Calu3 (cell line): Measurements from ENCODE around the gene A2ML1. TPM values are rescaled to one million over a fixed set of nuclear protein-coding genes. Genes with fewer than 3 reads are reported as not detected.
"Not testable (repeated sequence)": the region's sequence is repeated elsewhere in the genome, so short reads cannot be mapped to it uniquely, and the experiment has no call there.

ENCODE experiments used
- BruUV-seq: library from RNA; stranded (reverse); fragments of 400-500 nt; replicated peaks from 2 replicates; lab custom pipeline; 2021; lab: Mats Ljungman, UMichigan
- CTCF ChIA-PET: fragments of 300-600 bp; sonication (Branson Sonifier 250); formaldehyde crosslinking; loops from one replicate; lab custom pipeline; 2022; ENCODE audit warnings: antibody characterized with exemption; lab: Charles Lee
- DNase-seq: peaks from one replicate; pipeline ENCODE4 v3.0.0; 2022
- H3K27ac Mint-ChIP-seq: one replicate; pipeline ENCODE4 v1.8.0; 2022; ENCODE audit warnings: mixed read lengths; ENCODE audit not compliant: unreplicated experiment
- H3K27me3 Mint-ChIP-seq: one replicate; pipeline ENCODE4 v1.8.0; 2022; ENCODE audit warnings: mixed read lengths; ENCODE audit not compliant: unreplicated experiment
- H3K36me3 Mint-ChIP-seq: one replicate; pipeline ENCODE4 v1.8.0; 2022; ENCODE audit warnings: mild to moderate bottlenecking, moderate library complexity, mixed read lengths; ENCODE audit not compliant: insufficient read depth, unreplicated experiment
- H3K4me1 Mint-ChIP-seq: one replicate; pipeline ENCODE4 v1.8.0; 2022; ENCODE audit warnings: mild to moderate bottlenecking, low read depth, mixed read lengths; ENCODE audit not compliant: unreplicated experiment
- H3K4me3 Mint-ChIP-seq: one replicate; pipeline ENCODE4 v1.8.0; 2022; ENCODE audit warnings: mild to moderate bottlenecking, low read depth, moderate library complexity, mixed read lengths; ENCODE audit not compliant: unreplicated experiment
- H3K9me3 Mint-ChIP-seq: one replicate; pipeline ENCODE4 v1.8.0; 2022; ENCODE audit warnings: low read depth, mixed read lengths; ENCODE audit not compliant: unreplicated experiment
- intact Hi-C: fragments of 100-400 bp; cut with micrococcal nuclease; formaldehyde crosslinking; loops from one replicate; pipeline ENCODE4 v1.10.0; 2022; ENCODE audit not compliant: unreplicated experiment
- total RNA-seq: library from RNA; stranded (reverse); gene quantifications from 2 replicates; pipeline ENCODE4 v1.2.3, GENCODE V29; 2022
- TF ChIP-seq, protein P1 (sequence below): fragments of 200-600 bp; IDR thresholded peaks from one replicate; pipeline ENCODE4 v1.8.0; 2022; ENCODE audit warnings: antibody characterized with exemption; ENCODE audit not compliant: unreplicated experiment

A2ML1 gene
- total RNA-seq, 1 experiment from 2014 or later: 0.42 TPM

DNA sequence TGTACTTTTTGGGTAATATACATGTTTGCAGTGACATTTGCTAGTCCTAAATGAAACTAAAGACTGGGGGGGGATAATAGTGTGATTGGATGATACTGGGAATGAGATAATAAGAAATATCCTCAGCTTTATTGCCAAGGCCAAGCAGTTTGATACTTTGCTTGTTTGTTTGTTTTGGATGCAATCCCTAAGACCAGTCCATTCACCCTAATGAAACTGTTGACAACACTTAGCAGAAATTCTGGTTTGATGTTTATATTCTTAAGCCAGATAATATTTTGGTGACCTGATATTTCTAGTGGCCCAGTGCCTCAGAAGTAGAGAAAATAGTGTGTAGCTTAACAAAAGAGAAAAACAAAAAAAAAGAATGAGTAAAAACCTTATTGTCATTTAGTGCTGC is 93.7 kb downstream of the A2ML1 start:
- intact Hi-C loops: no loop called here
- peaks cover 12% of the 10 kb centered on the region for H3K36me3 Mint-ChIP-seq
- peaks cover 18% of the 10 kb centered on the region for H3K4me1 Mint-ChIP-seq
- no TSS peak for BruUV-seq
- CTCF ChIA-PET: no interaction called here
- H3K4me3 Mint-ChIP-seq: no peak overlapping the region
- H3K27me3 Mint-ChIP-seq: no peaks in the 10 kb centered on the region
- DNase-seq: no peak
- H3K9me3 Mint-ChIP-seq: no peaks in the 10 kb centered on the region
- no peak overlapping the region for H3K27ac Mint-ChIP-seq
- TF ChIP-seq, protein P1, sequence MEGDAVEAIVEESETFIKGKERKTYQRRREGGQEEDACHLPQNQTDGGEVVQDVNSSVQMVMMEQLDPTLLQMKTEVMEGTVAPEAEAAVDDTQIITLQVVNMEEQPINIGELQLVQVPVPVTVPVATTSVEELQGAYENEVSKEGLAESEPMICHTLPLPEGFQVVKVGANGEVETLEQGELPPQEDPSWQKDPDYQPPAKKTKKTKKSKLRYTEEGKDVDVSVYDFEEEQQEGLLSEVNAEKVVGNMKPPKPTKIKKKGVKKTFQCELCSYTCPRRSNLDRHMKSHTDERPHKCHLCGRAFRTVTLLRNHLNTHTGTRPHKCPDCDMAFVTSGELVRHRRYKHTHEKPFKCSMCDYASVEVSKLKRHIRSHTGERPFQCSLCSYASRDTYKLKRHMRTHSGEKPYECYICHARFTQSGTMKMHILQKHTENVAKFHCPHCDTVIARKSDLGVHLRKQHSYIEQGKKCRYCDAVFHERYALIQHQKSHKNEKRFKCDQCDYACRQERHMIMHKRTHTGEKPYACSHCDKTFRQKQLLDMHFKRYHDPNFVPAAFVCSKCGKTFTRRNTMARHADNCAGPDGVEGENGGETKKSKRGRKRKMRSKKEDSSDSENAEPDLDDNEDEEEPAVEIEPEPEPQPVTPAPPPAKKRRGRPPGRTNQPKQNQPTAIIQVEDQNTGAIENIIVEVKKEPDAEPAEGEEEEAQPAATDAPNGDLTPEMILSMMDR: no peak

DNA sequence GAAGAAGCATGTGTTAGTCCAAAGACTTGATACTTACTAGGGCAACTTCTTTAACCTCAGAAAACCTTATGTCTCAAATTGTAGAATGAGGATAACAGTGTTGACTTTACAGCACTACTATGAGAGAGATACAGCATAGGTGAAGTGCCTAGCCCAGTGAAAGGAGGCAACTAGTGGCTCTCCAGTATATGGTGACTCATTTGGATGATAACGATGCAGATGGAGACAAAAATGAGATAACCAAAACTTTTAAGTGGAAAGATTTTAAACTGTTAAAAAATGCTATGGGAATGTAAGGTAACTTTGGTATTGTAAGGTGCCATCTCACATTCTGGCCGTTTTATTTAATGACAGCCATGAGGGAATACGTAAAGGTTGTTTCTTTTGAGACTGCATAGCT is 94.6 kb downstream of the A2ML1 start:
- Mint-ChIP-seq H3K36me3 (peaks cover 12% of the 10 kb centered on the region), H3K27me3 (no peaks in the 10 kb centered on the region), H3K4me3 (no peak overlapping the region), H3K27ac (no peak overlapping the region), H3K4me1 (peaks cover 18% of the 10 kb centered on the region), H3K9me3 (no peaks in the 10 kb centered on the region)
- intact Hi-C loops: no loop called here
- CTCF ChIA-PET: no interaction called here
- no peak for DNase-seq
- TF ChIP-seq, protein P1: no peak
- BruUV-seq: no TSS peak

DNA sequence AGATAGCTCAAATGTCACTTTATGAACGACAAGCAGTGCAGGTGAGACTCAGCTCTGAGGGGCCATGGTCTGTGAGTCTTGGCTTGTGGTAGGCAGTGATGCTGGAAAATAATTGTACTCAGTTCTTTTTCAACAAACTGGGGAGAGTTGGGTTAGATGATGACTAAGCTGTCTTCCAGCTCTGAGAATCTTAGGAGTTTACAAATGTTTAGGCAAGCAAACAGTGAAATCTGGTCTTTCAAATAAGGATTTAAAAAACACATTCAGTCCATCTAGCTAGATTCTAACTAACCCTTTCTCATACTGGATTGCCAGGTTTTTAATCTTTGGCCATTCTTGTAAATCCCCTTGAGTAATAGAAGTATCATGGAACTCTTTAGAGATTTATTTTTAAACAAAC is 95.3 kb downstream of the A2ML1 start:
- peaks cover 12% of the 10 kb centered on the region for H3K36me3 Mint-ChIP-seq
- H3K4me3 Mint-ChIP-seq: no peak overlapping the region
- CTCF ChIA-PET: no interaction called here
- H3K4me1 Mint-ChIP-seq: peaks cover 16% of the 10 kb centered on the region
- no TSS peak for BruUV-seq
- no peaks in the 10 kb centered on the region for H3K9me3 Mint-ChIP-seq
- TF ChIP-seq, protein P1: no peak
- no peaks in the 10 kb centered on the region for H3K27me3 Mint-ChIP-seq
- intact Hi-C loops: no loop called here
- no peak for DNase-seq
- H3K27ac Mint-ChIP-seq: no peak overlapping the region

DNA sequence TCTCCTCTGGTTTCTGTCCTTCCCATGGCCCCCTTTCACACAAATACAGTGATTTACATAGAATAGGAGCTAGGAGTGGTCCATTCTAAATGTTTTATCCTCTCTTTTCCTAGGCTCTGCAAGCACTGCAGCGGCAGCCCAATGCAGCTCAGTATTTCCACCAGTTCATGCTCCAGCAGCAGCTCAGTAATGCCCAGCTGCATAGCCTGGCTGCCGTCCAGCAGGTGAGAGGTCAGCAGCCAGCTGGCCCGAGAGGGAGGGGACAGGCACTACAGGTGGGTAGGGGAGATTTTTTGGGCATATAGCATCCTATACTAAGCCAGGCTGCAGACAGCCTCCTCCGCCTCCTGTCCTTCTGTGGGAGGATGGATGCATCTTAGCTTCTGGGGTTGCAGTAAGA is 97.2 kb downstream of the A2ML1 start:
- H3K4me1 Mint-ChIP-seq, BruUV-seq, H3K27ac Mint-ChIP-seq, intact Hi-C loops, CTCF ChIA-PET, H3K4me3 Mint-ChIP-seq, H3K36me3 Mint-ChIP-seq, H3K27me3 Mint-ChIP-seq, H3K9me3 Mint-ChIP-seq, DNase-seq: not testable (repeated sequence)

DNA sequence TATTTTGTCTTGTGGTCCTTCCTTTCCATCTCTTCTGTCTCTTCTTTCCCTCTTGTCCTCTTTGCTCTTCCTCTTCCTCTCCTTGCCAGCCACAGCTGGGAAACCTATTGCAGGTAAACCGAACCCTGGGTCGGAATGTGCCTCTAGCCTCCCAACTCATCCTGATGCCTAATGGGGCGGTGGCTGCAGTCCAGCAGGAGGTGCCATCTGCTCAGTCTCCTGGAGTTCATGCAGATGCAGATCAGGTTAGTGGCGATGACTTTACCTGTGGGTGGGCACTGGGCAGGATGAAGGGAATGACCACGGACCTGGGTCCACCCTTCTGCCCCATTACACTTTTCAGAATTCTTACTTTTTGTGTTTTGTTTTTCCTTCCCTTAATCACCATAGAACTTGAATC is 100.1 kb downstream of the A2ML1 start:
- CTCF ChIA-PET: no interaction called here
- Mint-ChIP-seq H3K4me3 (no peak overlapping the region), H3K36me3 (no peaks in the 10 kb centered on the region), H3K27ac (peak overlapping the region; percentile 21), H3K9me3 (no peaks in the 10 kb centered on the region), H3K4me1 (no peaks in the 10 kb centered on the region), H3K27me3 (no peaks in the 10 kb centered on the region)
- DNase-seq: no peak
- TF ChIP-seq, protein P1: no peak
- intact Hi-C loops: no loop called here
- no TSS peak for BruUV-seq

Other genes starting within 250 kb of the A2ML1 start
- gene AICDA, start 209.8 kb upstream of the A2ML1 start, total RNA-seq: not detected in 2 replicates
- gene MFAP5, start 159.8 kb upstream of the A2ML1 start, total RNA-seq: not detected in 2 replicates
- gene RIMKLB, start 124.6 kb upstream of the A2ML1 start, total RNA-seq: 29.3 and 36.3 TPM in 2 replicates
- 23.0 and 27.9 TPM in 2 replicates for gene PHC1, start 91.9 kb downstream of the A2ML1 start, total RNA-seq
- gene M6PR, start 127.0 kb downstream of the A2ML1 start, total RNA-seq: 241 and 256 TPM in 2 replicates
- 0.38 and 0.66 TPM in 2 replicates for gene KLRG1, start 166.9 kb downstream of the A2ML1 start, total RNA-seq